Esophagus squamous epithelium (tissue), 5 donors: ENCODE measurements around the gene SMIM24. TPM values are rescaled to one million over a fixed set of nuclear protein-coding genes. Genes with fewer than 3 reads are reported as not detected.

Experiments used
- DNase-seq: peaks from one replicate; lab custom pipeline; 2025; lab: John Stamatoyannopoulos, UW
- H3K27ac ChIP-seq, 4 donors: fragments of 200-600 bp; sonication (generic); one replicate each; pipeline ENCODE4 v1.5.1; 2016 to 2019; ENCODE audit warnings: mild to moderate bottlenecking in 1 of 4
- H3K27me3 ChIP-seq, 4 donors: fragments of 200-600 bp; sonication (generic); 1 replicate in 3 of 4; 2 replicates in 1 of 4; pipeline versions ENCODE4 v1.5.1 to v1.6.0; 2017 to 2021; ENCODE audit warnings: antibody characterized with exemption in 1 of 4
- H3K36me3 ChIP-seq, 3 donors: fragments of 200-600 bp; sonication (generic); one replicate each; pipeline ENCODE4 v1.5.1; 2016 to 2019
- H3K4me1 ChIP-seq, 3 donors: fragments of 200-600 bp; sonication (generic); one replicate each; pipeline ENCODE4 v1.5.1; 2017 to 2019
- H3K4me3 ChIP-seq, 4 donors: fragments of 200-600 bp; sonication (generic); 1 replicate in 3 of 4; 2 replicates in 1 of 4; pipeline ENCODE4 v1.5.1; 2016 to 2019; ENCODE audit warnings: mild to moderate bottlenecking in 2 of 4, moderate library complexity in 1 of 4
- H3K9me3 ChIP-seq, 3 donors: fragments of 200-600 bp; sonication (generic); one replicate each; pipeline ENCODE4 v1.5.1; 2016 to 2019
- CTCF ChIP-seq, 6 experiments: fragments of 450-650 bp in 4 of 6; fragments of 200-600 bp in 2 of 6; sonication (generic) in 2 of 6; IDR thresholded peaks; one replicate each; pipeline ENCODE4 v1.5.1; 2016 to 2019; ENCODE audit warnings: antibody characterized with exemption in 6 of 6, mild to moderate bottlenecking in 4 of 6, moderate library complexity in 4 of 6
- POLR2A ChIP-seq, 4 donors: fragments of 450-650 bp; IDR thresholded peaks; one replicate each; pipeline ENCODE4 v1.6.1; 2017; ENCODE audit warnings: antibody characterized with exemption in 4 of 4, mild to moderate bottlenecking in 4 of 4, moderate library complexity in 3 of 4
- WGBS, 2 donors: methylation state at CpG; one replicate each; pipeline ENCODE4 v1.1.5; 2018; 5-methylcytosine and 5-hydroxymethylcytosine counted together
- intact Hi-C: fragments of 100-400 bp; cut with DNase I; formaldehyde crosslinking; loops from one replicate; pipeline ENCODE4 v1.15.0; 2022
- total RNA-seq, 4 donors: library from RNA; depleted of rRNA; stranded (reverse); fragments of >200 nt; gene quantifications; one replicate each; pipeline ENCODE4 v1.1.0, GENCODE V29; 2016
- donor health status: DM: yes; HTN: yes; CAD: no.

Gene SMIM24
- total RNA-seq, 4 donors from 2014 or later = not detected

DNA sequence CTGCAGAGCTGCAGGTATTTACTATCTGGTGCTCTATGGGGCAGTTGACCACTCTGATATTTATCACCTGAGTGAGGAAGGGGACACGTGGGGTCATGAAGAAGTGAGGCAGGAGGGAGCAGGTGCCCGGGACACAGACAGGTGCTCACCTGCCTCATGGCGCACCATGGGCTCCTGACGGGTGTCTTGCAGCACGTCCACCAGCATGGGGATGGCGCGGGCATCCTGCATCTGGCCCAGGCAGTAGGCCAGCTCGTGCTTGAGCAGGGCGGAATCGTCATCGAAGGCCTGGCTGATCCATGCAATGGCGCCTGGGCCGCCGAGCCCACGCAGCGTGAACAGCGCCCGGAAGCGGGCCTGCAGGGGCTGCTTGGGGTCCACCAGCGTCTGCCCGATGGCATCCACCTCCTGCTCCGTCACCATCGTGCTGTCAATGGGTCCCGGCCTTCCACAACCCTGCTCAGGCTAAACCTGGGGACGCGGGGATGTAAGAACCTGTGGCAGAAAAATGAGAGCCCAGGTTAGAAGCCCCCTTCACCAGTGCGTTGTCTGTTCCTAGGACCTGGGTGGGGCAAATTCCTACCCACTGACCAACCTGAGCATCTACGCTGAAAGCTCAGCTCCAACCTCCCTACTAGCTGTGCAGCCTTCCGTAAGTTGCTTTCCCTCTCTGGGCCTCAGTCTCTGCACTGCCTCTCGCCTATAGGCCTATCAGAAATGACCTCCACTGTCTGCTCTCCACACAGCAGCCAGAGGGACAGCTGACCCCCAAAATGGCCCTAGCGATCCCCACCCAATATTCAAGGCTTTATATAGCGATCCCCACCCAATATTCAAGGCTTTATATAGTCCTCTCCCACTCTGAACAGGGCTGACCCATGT is 16.3 kb upstream of the SMIM24 start:
- Histone ChIP-seq H3K36me3 (peaks cover 16 to 59% (median 24%) of the 10 kb centered on the region in 3 donors), H3K4me1 (peaks cover 0 to 27% (median 14%) of the 10 kb centered on the region in 3 donors), H3K27ac (no peak overlapping the region), H3K9me3 (no peaks in the 10 kb centered on the region), H3K4me3 (no peak overlapping the region), H3K27me3 (no peaks in the 10 kb centered on the region)
- DNase-seq = no peak
- no peak for TF ChIP-seq POLR2A (IDR thresholded peaks at IDR 0.05)
- WGBS, 2 donors = 93 to 97% methylated on average over 13 to 16 of the region's 32 CpGs
- intact Hi-C loops = no loop called here

DNA sequence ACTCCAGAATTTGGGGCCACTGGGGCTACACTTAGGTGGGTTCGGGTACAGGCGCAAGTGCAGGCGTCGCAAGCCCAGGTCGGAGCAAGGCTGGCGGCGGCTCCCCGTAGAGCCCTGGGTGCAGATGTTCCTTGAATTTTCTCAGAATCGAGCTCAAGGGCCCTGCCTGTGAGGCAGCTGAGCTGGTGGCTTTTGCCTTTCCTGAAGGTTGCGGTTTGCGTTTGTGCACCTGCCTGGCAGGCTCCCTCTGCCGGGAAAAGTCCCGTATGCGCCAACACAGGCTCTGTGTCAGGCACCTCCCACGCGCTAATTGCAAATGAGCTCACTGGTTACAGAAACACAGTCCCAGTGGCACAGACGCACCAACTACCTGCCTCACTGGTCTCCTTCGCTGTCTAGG is 14.2 kb upstream of the SMIM24 start:
- no peak overlapping the region for H3K27ac ChIP-seq
- no peak for TF ChIP-seq CTCF (IDR thresholded peaks at IDR 0.05)
- no peak for DNase-seq
- peaks cover 0 to 17% (median 10%) of the 10 kb centered on the region in 3 donors for H3K4me1 ChIP-seq
- H3K27me3 ChIP-seq = no peaks in the 10 kb centered on the region
- no peaks in the 10 kb centered on the region for H3K9me3 ChIP-seq
- peaks cover 16 to 77% (median 30%) of the 10 kb centered on the region in 3 donors for H3K36me3 ChIP-seq
- intact Hi-C loops = no loop called here
- 81 to 90% methylated on average over 18 of the region's 18 CpGs for WGBS, 2 donors
- no peak overlapping the region for H3K4me3 ChIP-seq

GRCh38 chr19:3494051-3494450 is 13.7 kb upstream of the SMIM24 start:
- Histone ChIP-seq H3K27ac (no peak overlapping the region), H3K27me3 (no peaks in the 10 kb centered on the region), H3K4me3 (no peak overlapping the region), H3K4me1 (peaks cover 0 to 12% (median 5%) of the 10 kb centered on the region in 3 donors), H3K36me3 (peaks cover 16 to 77% (median 30%) of the 10 kb centered on the region in 3 donors), H3K9me3 (no peaks in the 10 kb centered on the region)
- TF ChIP-seq CTCF (IDR thresholded peaks at IDR 0.05) (no peak), POLR2A (IDR thresholded peaks at IDR 0.05) (no peak)
- WGBS, 2 donors = 80% methylated on average over 3 to 8 of the region's 15 CpGs
- DNase-seq = no peak
- intact Hi-C loops = no loop called here

DNA sequence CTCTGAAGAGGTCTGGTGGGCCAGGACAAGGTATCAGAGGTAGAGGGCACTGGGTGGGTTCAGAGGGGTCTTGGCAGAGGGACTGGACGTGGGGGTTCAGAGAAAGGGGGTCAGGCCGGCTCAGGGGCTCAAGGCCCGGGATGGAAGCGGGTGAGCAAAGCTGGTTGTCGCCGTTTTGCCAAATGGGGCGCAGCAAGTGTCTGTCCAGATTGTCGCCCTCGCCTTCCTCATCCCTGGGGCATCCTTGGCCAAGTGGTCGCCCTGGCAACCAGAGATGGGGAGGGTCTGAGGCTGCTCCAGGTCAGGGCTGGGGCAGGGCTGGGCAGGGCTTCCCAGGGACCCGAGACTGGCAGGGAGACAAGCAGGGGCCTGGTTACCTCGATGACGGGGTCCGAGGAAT is 13.3 kb upstream of the SMIM24 start:
- no peaks in the 10 kb centered on the region for H3K27me3 ChIP-seq
- DNase-seq = no peak
- H3K36me3 ChIP-seq = peaks cover 16 to 77% (median 30%) of the 10 kb centered on the region in 3 donors
- 89 to 91% methylated on average over 9 to 13 of the region's 14 CpGs for WGBS, 2 donors
- intact Hi-C loops = no loop called here
- no peaks in the 10 kb centered on the region for H3K9me3 ChIP-seq
- TF ChIP-seq CTCF (IDR thresholded peaks at IDR 0.05) (no peak), POLR2A (IDR thresholded peaks at IDR 0.05) (no peak)
- H3K27ac ChIP-seq = no peak overlapping the region
- H3K4me1 ChIP-seq = peaks cover 0 to 8% (median under 1%) of the 10 kb centered on the region in 3 donors
- no peak overlapping the region for H3K4me3 ChIP-seq

GRCh38 chr19:3492919-3493318 is 12.6 kb upstream of the SMIM24 start:
- intact Hi-C loops = no loop called here
- Histone ChIP-seq H3K27me3 (no peaks in the 10 kb centered on the region), H3K4me3 (no peak overlapping the region), H3K9me3 (no peaks in the 10 kb centered on the region), H3K27ac (no peak overlapping the region), H3K36me3 (peaks cover 16 to 77% (median 30%) of the 10 kb centered on the region in 3 donors), H3K4me1 (peaks cover 0 to 4% (median 0%) of the 10 kb centered on the region in 3 donors)
- no peak for DNase-seq
- TF ChIP-seq POLR2A (IDR thresholded peaks at IDR 0.05) (no peak), CTCF (IDR thresholded peaks at IDR 0.05) (no peak)
- 88 to 96% methylated on average over 16 of the region's 16 CpGs for WGBS, 2 donors
